Endothelial cell of umbilical vein (primary cell): Measurements from ENCODE around the gene RELN. TPM values are rescaled to one million over a fixed set of nuclear protein-coding genes. Genes with fewer than 3 reads are reported as not detected.

ENCODE experiments used
- BruUV-seq: library from RNA; stranded (reverse); fragments of 400-500 nt; replicated peaks from 2 replicates; lab custom pipeline; 2021; lab: Mats Ljungman, UMichigan
- CTCF ChIA-PET: fragments of 300-600, 350-600 bp; sonication (Branson Sonifier 250); formaldehyde crosslinking; loops from one replicate; lab custom pipeline; 2021; ENCODE audit warnings: antibody characterized with exemption, inconsistent platforms; lab: Charles Lee
- POLR2A ChIA-PET: fragments of 300-600, 350-600 bp; sonication (Branson Sonifier 250); formaldehyde crosslinking; loops from one replicate; lab custom pipeline; 2021; ENCODE audit warnings: antibody characterized with exemption, inconsistent platforms; lab: Charles Lee
- DNase-seq: peaks from one replicate; pipeline ENCODE4 v3.0.0-alpha.2; 2011; ENCODE audit warnings: low read depth, low spot score
- FAIRE-seq: peaks from 2 replicates; lab custom pipeline; 2011; peaks lifted over from hg19 to GRCh38; lab: Jason Lieb, UNC
- H2AFZ ChIP-seq: 2 replicates; pipeline ENCODE4 v1.6.0; 2012; ENCODE audit warnings: low read depth, low read length, control low read depth, inconsistent platforms
- H3K27ac ChIP-seq: 2 replicates; pipeline ENCODE4 v1.5.1; 2011; ENCODE audit warnings: low read depth, mild to moderate bottlenecking, control low read depth, low read length, moderate library complexity; ENCODE audit not compliant: insufficient read depth
- H3K27me3 ChIP-seq, 2 experiments: 2 replicates each; pipeline versions ENCODE4 v1.6.0 to v1.6.1; 2011; ENCODE audit warnings: low read length in 2 of 2, mixed read lengths in 1 of 2; ENCODE audit not compliant: control insufficient read depth in 2 of 2, insufficient read depth in 2 of 2
- H3K36me3 ChIP-seq, 2 experiments: 2 replicates in 1 of 2; 3 replicates in 1 of 2; pipeline ENCODE4 v1.5.1; 2011; ENCODE audit warnings: low read length in 2 of 2, mild to moderate bottlenecking in 1 of 2, moderate library complexity in 1 of 2; ENCODE audit not compliant: control insufficient read depth in 2 of 2, insufficient read depth in 2 of 2; ENCODE audit errors: extremely low read depth in 1 of 2
- H3K4me1 ChIP-seq: 3 replicates; pipeline ENCODE4 v1.5.1; 2011; ENCODE audit warnings: mild to moderate bottlenecking, low read length; ENCODE audit not compliant: control insufficient read depth, insufficient read depth; ENCODE audit errors: extremely low read depth
- H3K4me2 ChIP-seq: 2 replicates; pipeline ENCODE4 v1.6.1; 2011; ENCODE audit warnings: low read length, control low read depth, mixed read lengths; ENCODE audit not compliant: insufficient read depth
- H3K4me3 ChIP-seq, 3 experiments: fragments of 200-600 bp in 1 of 3; sonication (generic), shearing (Covaris generic) in 1 of 3; replicated peaks in 1 of 3; 2 replicates each; pipeline ENCODE4 v1.5.1; 2011 to 2016; ENCODE audit warnings: control low read depth in 3 of 3, low read length in 3 of 3, mild to moderate bottlenecking in 2 of 3, inconsistent platforms in 1 of 3, low read depth in 1 of 3, moderate library complexity in 1 of 3; ENCODE audit not compliant: insufficient read depth in 1 of 3
- H3K79me2 ChIP-seq: 2 replicates; pipeline ENCODE4 v1.6.0; 2012; ENCODE audit warnings: low read length, inconsistent platforms; ENCODE audit not compliant: control insufficient read depth, insufficient read depth
- H3K9ac ChIP-seq: replicated peaks from 2 replicates; pipeline ENCODE3; 2011; ENCODE audit warnings: low read length, control low read depth; ENCODE audit not compliant: insufficient read depth; ENCODE audit errors: extremely low read depth
- H3K9me1 ChIP-seq: replicated peaks from 3 replicates; pipeline ENCODE4 v1.6.0; 2011; ENCODE audit warnings: mild to moderate bottlenecking, low read length; ENCODE audit not compliant: control insufficient read depth, insufficient read depth; ENCODE audit errors: extremely low read depth
- H3K9me3 ChIP-seq: replicated peaks from 2 replicates; pipeline ENCODE4 v1.5.1; 2012; ENCODE audit warnings: low read length, inconsistent platforms; ENCODE audit not compliant: control insufficient read depth, insufficient read depth
- H4K20me1 ChIP-seq: replicated peaks from 2 replicates; pipeline ENCODE3; 2011; ENCODE audit warnings: mild to moderate bottlenecking, low read length; ENCODE audit not compliant: control insufficient read depth, insufficient read depth; ENCODE audit errors: extremely low read depth
- EZH2 ChIP-seq: IDR thresholded peaks from 2 replicates; pipeline ENCODE4 v1.6.1; 2012; ENCODE audit warnings: borderline replicate concordance, low read depth, mild to moderate bottlenecking, moderate library complexity, low read length, inconsistent platforms; ENCODE audit not compliant: severe bottlenecking
- FOS ChIP-seq: IDR thresholded peaks from 2 replicates; pipeline ENCODE4 v1.6.1; 2011; ENCODE audit warnings: mild to moderate bottlenecking, low read length, moderate library complexity, borderline replicate concordance; ENCODE audit not compliant: insufficient read depth
- GATA2 ChIP-seq: IDR thresholded peaks from 2 replicates; pipeline ENCODE4 v1.7.0; 2011; ENCODE audit warnings: low read depth, mild to moderate bottlenecking, moderate library complexity, mixed read lengths, low read length; ENCODE audit not compliant: insufficient read length, insufficient read depth
- JUN ChIP-seq: IDR thresholded peaks from 2 replicates; pipeline ENCODE4 v1.6.1; 2011; ENCODE audit warnings: borderline replicate concordance, low read depth; ENCODE audit not compliant: insufficient read length, insufficient read depth
- MYC ChIP-seq: IDR thresholded peaks from one replicate; pipeline ENCODE4 v1.6.1; 2011; ENCODE audit warnings: mild to moderate bottlenecking, low read depth, low read length
- POLR2A ChIP-seq: IDR thresholded peaks from 2 replicates; pipeline ENCODE4 v1.6.1; 2012; ENCODE audit warnings: low read depth, mild to moderate bottlenecking, control low read depth, low read length
- POLR2AphosphoS5 ChIP-seq: IDR thresholded peaks from 2 replicates; pipeline ENCODE4 v1.6.1; 2012; ENCODE audit warnings: low read depth, mild to moderate bottlenecking, control low read depth, low read length, moderate library complexity; ENCODE audit not compliant: insufficient read depth
- dilution Hi-C: fragments of 300-500 bp; cut with MboI; formaldehyde crosslinking; loops from one replicate; pipeline ENCODE4 v1.15.0; 2019; ENCODE audit warnings: low sequenced_read_pairs; ENCODE audit not compliant: extremely low pct_ligation_motif_present
- intact Hi-C: fragments of 100-400 bp; cut with micrococcal nuclease; formaldehyde crosslinking; loops from one replicate; pipeline ENCODE4 v1.10.0; 2022
- polyA plus RNA-seq, 4 experiments: library from polyadenylated mRNA; depleted of rRNA in 3 of 4; stranded (reverse) in 3 of 4; unstranded in 1 of 4; fragments of >200 nt; gene quantifications; 2 replicates each; pipeline versions ENCODE4 v1.2.1 to v1.2.3, GENCODE V29; 2011 to 2012; ENCODE audit warnings: missing spikeins in 1 of 4
- total RNA-seq: library from RNA; stranded (reverse); gene quantifications from 2 replicates; pipeline ENCODE4 v1.2.3, GENCODE V29; 2021
- TF ChIP-seq, protein P1 (sequence below): IDR thresholded peaks from 2 replicates; pipeline ENCODE4 v1.6.1; 2011; ENCODE audit not compliant: insufficient read depth, insufficient read length
- TF ChIP-seq, protein P2 (sequence below), 2 donors: IDR thresholded peaks; 1 replicate in 1 of 2; 2 replicates in 1 of 2; pipeline ENCODE4 v1.5.1; 2011; ENCODE audit warnings: low read length in 2 of 2, mild to moderate bottlenecking in 2 of 2, moderate library complexity in 2 of 2, control low read depth in 1 of 2, inconsistent platforms in 1 of 2, low read depth in 1 of 2; ENCODE audit not compliant: insufficient read depth in 1 of 2; ENCODE audit errors: extremely low read depth in 1 of 2

The RELN gene
- total and polyA plus RNA-seq, 2 donors (not counting 3 experiments of a cell fraction or from before 2014, with no cell fraction given) = 0.15 to 0.22 TPM

DNA sequence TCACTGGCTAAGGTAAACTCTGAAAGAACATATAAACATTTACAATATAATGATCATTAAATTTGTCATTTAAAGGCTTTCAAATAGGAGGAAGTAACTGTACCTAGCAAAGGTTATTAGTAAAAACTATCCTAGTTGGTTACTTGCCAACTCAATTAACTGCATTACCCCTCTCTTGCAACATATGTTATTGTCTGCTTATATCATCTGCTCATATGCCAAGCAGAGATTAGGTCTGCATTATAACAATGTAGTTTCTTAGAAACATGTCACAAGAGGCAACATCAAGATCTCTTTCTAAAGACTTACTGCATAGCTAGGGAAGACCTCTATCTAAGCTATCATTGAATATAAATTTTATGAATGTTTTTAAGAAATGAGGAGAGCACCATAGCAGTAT is 132.5 kb downstream of the RELN start:
- DNase-seq = no peak
- H3K36me3 ChIP-seq = no peaks in the 10 kb centered on the region
- H3K4me2 ChIP-seq = no peak overlapping the region
- H3K9me3 ChIP-seq = no peaks in the 10 kb centered on the region
- no peak overlapping the region for H3K27ac ChIP-seq
- no peaks in the 10 kb centered on the region for H3K9me1 ChIP-seq
- H3K4me3 ChIP-seq = no peak overlapping the region
- no peak overlapping the region for H2AFZ ChIP-seq
- ChIA-PET CTCF (no interaction called here), POLR2A (no interaction called here)
- BruUV-seq = no TSS peak
- no peaks in the 10 kb centered on the region for H3K27me3 ChIP-seq
- H4K20me1 ChIP-seq = no peaks in the 10 kb centered on the region
- dilution Hi-C loops = no loop called here
- no peaks in the 10 kb centered on the region for H3K79me2 ChIP-seq
- H3K4me1 ChIP-seq = no peaks in the 10 kb centered on the region
- no peak for FAIRE-seq
- TF ChIP-seq GATA2 (no peak), MYC (no peak), POLR2AphosphoS5 (no peak), POLR2A (no peak), EZH2 (no peak)
- intact Hi-C loops = no loop called here
- H3K9ac ChIP-seq = no peak overlapping the region

DNA sequence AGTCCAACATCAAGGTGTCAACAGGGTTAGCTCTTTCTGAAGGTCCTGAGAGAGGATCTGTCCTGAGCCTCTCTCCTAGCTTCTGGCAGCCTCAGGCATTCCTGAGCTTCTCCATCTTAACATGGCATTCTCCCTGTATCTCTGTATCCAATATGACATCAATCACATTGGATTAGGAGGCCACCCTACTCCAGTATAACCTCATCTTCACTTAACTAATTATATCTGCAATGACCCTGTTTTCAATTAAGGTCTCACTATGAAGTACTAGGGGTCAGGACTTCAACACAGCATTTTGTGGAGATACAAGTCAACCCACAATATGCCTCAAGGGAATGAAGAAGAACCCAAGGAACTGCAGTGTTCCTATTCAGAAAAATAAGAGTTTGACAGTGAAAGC is 133.8 kb downstream of the RELN start:
- Histone ChIP-seq H3K9ac (no peak overlapping the region), H3K27me3 (no peaks in the 10 kb centered on the region), H3K27ac (no peak overlapping the region), H3K4me3 (no peak overlapping the region), H3K9me3 (no peaks in the 10 kb centered on the region), H3K4me1 (no peaks in the 10 kb centered on the region), H4K20me1 (no peaks in the 10 kb centered on the region), H3K4me2 (no peak overlapping the region), H2AFZ (no peak overlapping the region), H3K9me1 (no peaks in the 10 kb centered on the region), H3K36me3 (no peaks in the 10 kb centered on the region), H3K79me2 (no peaks in the 10 kb centered on the region)
- BruUV-seq = no TSS peak
- DNase-seq = no peak
- dilution Hi-C loops = no loop called here
- intact Hi-C loops = no loop called here
- ChIA-PET POLR2A (no interaction called here), CTCF (no interaction called here)
- FAIRE-seq = no peak
- TF ChIP-seq EZH2 = no peak
- TF ChIP-seq FOS = no peak
- no peak for TF ChIP-seq JUN
- no peak for TF ChIP-seq POLR2AphosphoS5
- no peak for TF ChIP-seq GATA2
- no peak for TF ChIP-seq MYC
- TF ChIP-seq, protein P1, sequence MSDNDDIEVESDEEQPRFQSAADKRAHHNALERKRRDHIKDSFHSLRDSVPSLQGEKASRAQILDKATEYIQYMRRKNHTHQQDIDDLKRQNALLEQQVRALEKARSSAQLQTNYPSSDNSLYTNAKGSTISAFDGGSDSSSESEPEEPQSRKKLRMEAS = no peak
- TF ChIP-seq POLR2A = no peak
- TF ChIP-seq, protein P2, sequence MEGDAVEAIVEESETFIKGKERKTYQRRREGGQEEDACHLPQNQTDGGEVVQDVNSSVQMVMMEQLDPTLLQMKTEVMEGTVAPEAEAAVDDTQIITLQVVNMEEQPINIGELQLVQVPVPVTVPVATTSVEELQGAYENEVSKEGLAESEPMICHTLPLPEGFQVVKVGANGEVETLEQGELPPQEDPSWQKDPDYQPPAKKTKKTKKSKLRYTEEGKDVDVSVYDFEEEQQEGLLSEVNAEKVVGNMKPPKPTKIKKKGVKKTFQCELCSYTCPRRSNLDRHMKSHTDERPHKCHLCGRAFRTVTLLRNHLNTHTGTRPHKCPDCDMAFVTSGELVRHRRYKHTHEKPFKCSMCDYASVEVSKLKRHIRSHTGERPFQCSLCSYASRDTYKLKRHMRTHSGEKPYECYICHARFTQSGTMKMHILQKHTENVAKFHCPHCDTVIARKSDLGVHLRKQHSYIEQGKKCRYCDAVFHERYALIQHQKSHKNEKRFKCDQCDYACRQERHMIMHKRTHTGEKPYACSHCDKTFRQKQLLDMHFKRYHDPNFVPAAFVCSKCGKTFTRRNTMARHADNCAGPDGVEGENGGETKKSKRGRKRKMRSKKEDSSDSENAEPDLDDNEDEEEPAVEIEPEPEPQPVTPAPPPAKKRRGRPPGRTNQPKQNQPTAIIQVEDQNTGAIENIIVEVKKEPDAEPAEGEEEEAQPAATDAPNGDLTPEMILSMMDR (IDR thresholded peaks at IDR 0.05; ENCODE audit: extremely low read depth in 1 of 2, insufficient read depth in 1 of 2, low read depth in 1 of 2, low read length in 2 of 2) = no peak
